ENCODE data around the gene C2CD4A.

DNA sequence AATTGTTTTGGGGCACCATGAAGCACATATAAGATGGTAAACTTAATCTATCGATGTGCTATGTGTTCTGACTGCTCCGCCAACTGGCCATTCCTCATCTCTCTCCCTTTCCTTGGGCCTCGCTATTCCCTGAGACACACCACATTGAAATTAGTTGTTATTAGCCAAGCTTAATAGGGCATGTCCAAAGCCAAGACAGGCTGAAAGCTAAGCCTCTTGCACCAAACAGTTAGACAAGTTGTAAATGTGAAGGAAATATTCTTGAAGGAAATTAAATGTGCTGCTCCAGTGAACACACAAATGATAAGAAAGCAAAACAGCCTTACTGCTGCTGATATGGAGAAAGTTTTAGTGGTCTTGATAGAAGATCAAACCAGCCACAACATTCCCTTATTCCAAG is 39.3 kb downstream of the C2CD4A start:
- no peak for TF ChIP-seq EZH2 (IDR thresholded peaks at IDR 0.05)
- TF ChIP-seq, protein P1, sequence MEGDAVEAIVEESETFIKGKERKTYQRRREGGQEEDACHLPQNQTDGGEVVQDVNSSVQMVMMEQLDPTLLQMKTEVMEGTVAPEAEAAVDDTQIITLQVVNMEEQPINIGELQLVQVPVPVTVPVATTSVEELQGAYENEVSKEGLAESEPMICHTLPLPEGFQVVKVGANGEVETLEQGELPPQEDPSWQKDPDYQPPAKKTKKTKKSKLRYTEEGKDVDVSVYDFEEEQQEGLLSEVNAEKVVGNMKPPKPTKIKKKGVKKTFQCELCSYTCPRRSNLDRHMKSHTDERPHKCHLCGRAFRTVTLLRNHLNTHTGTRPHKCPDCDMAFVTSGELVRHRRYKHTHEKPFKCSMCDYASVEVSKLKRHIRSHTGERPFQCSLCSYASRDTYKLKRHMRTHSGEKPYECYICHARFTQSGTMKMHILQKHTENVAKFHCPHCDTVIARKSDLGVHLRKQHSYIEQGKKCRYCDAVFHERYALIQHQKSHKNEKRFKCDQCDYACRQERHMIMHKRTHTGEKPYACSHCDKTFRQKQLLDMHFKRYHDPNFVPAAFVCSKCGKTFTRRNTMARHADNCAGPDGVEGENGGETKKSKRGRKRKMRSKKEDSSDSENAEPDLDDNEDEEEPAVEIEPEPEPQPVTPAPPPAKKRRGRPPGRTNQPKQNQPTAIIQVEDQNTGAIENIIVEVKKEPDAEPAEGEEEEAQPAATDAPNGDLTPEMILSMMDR (IDR thresholded peaks at IDR 0.05 in 2 of 3, conservative IDR thresholded peaks at IDR 0.05 in 1 of 3; ENCODE audit: borderline replicate concordance in 1 of 3, insufficient read depth in 1 of 3, low read depth in 2 of 3, low read length in 2 of 3) = no peak
- TF ChIP-seq POLR2A (IDR thresholded peaks at IDR 0.05; ENCODE audit: borderline replicate concordance, extremely low read depth, insufficient read depth, insufficient read length) = no peak
- TF ChIP-seq RAD21 (IDR thresholded peaks at IDR 0.05; ENCODE audit: low read depth) = no peak
